Suprapubic skin (tissue), 4 donors: ENCODE data around the gene IL1RAP. TPM values are rescaled to one million over a fixed set of nuclear protein-coding genes. Genes with fewer than 3 reads are reported as not detected.

Experiments
- DNase-seq, 2 donors: peaks; one replicate each; pipeline ENCODE4 v3.0.0-alpha.2; 2019; ENCODE audit warnings: low spot score in 2 of 2
- H3K27ac ChIP-seq: fragments of 200-600 bp; sonication (generic); one replicate; pipeline ENCODE4 v1.5.1; 2019
- H3K27me3 ChIP-seq: fragments of 200-600 bp; sonication (generic); one replicate; pipeline ENCODE4 v1.5.1; 2019
- H3K36me3 ChIP-seq: fragments of 200-600 bp; sonication (generic); one replicate; pipeline ENCODE4 v1.5.1; 2019
- H3K4me1 ChIP-seq: fragments of 200-600 bp; sonication (generic); one replicate; pipeline ENCODE4 v1.5.1; 2019
- H3K4me3 ChIP-seq: fragments of 200-600 bp; sonication (generic); one replicate; pipeline ENCODE4 v1.5.1; 2019; ENCODE audit warnings: mild to moderate bottlenecking
- H3K9me3 ChIP-seq: fragments of 200-600 bp; sonication (generic); one replicate; pipeline ENCODE4 v1.5.1; 2019
- CTCF ChIP-seq, 2 donors: fragments of 200-600 bp in 1 of 2; fragments of 450-650 bp in 1 of 2; sonication (generic) in 1 of 2; IDR thresholded peaks; one replicate each; pipeline ENCODE4 v1.5.1; 2016 to 2019; ENCODE audit warnings: antibody characterized with exemption in 2 of 2, mild to moderate bottlenecking in 1 of 2, moderate library complexity in 1 of 2
- EP300 ChIP-seq: sonication (generic); formaldehyde crosslinking; IDR thresholded peaks from one replicate; pipeline ENCODE4 v1.6.1; 2017; ENCODE audit warnings: antibody characterized with exemption
- POLR2A ChIP-seq, 2 donors: fragments of 450-650 bp; IDR thresholded peaks; one replicate each; pipeline ENCODE4 v1.6.1; 2017; ENCODE audit warnings: antibody characterized with exemption in 2 of 2, mild to moderate bottlenecking in 2 of 2, moderate library complexity in 2 of 2
- POLR2AphosphoS5 ChIP-seq, 3 donors: sonication (generic); formaldehyde crosslinking; IDR thresholded peaks; one replicate each; pipeline ENCODE4 v1.6.1; 2017; ENCODE audit warnings: antibody characterized with exemption in 3 of 3
- WGBS: methylation state at CpG from one replicate; pipeline ENCODE4 v1.1.5; 2018; 5-methylcytosine and 5-hydroxymethylcytosine counted together
- total RNA-seq, 4 donors: library from RNA; depleted of rRNA; stranded (reverse); fragments of >200 nt; gene quantifications; one replicate each; pipeline ENCODE4 v1.1.0, GENCODE V29; 2016

IL1RAP gene
- total RNA-seq, 4 donors from 2014 or later = 27.5 to 44.0 (median 29.5) TPM

DNA sequence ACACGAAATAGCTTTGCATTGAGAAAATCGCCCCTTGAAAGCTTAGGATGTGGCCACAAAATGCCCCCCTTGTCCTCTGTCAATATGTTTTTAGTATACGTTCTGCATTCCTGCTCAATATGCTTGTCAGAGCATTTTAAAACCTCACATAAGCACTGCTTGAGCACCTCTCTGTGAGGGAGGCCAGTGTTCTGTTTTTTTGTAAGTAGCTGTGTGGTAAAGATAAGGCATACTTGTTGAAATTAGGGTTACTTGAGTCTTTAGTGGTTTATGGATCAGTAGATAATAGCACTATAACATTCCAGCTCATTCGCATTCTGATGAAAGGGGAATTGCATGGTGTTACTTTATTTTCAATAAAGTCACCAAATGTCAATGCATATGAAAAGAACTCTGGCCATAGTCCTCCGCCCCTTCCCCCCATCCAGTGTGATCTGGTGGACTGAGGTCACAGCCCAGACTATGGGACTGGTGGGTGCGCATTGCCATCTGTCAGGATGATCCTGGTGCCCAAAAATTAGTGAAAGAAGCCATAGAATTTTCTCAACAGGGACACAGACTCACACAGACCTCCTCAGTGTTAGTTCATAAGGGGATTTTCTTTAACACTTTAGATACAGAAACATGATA is 33.1 kb downstream of the IL1RAP start:
- DNase-seq = no peak
- no peak for TF ChIP-seq EP300
- no peak for TF ChIP-seq POLR2AphosphoS5 (IDR thresholded peaks at IDR 0.05)
- no peak for TF ChIP-seq POLR2A (IDR thresholded peaks at IDR 0.05)
- no peak for TF ChIP-seq CTCF (IDR thresholded peaks at IDR 0.05)
- peaks cover 6% of the 10 kb centered on the region for H3K9me3 ChIP-seq
- no peaks in the 10 kb centered on the region for H3K27me3 ChIP-seq
- no peaks in the 10 kb centered on the region for H3K36me3 ChIP-seq
- no peak overlapping the region for H3K27ac ChIP-seq
- 86% methylated on average over 6 of the region's 6 CpGs for WGBS
- H3K4me3 ChIP-seq = no peak overlapping the region
- H3K4me1 ChIP-seq = peaks cover 5% of the 10 kb centered on the region

DNA sequence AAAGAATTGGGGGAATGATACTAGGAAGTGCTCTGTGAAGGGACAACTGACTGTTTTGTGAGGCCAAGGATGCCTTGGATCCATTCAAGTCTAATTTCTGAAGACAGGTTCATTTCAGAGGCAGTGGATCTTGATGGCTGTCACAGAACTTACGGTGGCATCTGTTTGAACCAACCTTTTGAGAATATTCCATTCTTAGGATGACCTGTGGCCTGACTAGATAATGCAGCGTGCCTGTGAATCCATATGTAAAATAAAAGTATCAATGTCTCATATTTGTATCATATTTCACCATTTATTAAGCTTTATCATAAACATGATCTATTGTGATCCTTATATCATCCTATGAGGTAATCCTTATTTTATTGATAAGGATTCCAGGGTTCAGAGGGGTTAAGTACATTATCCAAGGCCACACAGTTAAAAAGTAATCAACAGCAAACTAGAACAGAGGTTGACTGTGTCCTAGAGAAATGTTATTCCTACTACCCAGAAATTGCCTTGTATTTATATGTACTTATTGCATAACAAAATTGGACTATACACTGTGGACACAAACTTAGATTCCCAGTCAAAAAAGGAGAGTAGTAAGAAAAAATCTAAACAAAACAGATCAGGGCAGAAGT is 34.3 kb downstream of the IL1RAP start:
- no peak for DNase-seq
- peaks cover under 1% of the 10 kb centered on the region for H3K4me1 ChIP-seq
- no peaks in the 10 kb centered on the region for H3K36me3 ChIP-seq
- no peak for TF ChIP-seq CTCF (IDR thresholded peaks at IDR 0.05)
- no peak for TF ChIP-seq EP300
- no peak overlapping the region for H3K4me3 ChIP-seq
- no peak overlapping the region for H3K27ac ChIP-seq
- H3K9me3 ChIP-seq = peaks cover 6% of the 10 kb centered on the region
- WGBS = 100% methylated on average over 2 of the region's 2 CpGs
- H3K27me3 ChIP-seq = no peaks in the 10 kb centered on the region

DNA sequence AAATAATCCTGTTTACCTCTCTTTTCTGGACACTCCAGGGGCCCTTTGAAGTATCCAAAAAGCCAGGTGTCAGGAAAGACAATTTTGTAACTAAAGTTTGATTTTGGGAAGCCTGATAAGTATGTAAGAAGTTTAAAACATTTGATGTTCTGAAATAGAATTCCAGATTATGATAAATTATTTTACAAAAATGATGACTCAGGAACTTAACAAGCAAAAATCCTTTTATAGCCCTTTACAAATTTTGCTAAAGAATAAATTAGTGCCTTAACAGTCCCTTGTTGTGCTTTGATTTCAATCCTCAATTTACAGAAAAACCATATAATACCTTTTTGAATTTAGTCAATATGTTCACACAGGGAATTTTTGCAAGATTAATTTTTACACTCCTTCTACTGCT is 38.1 kb downstream of the IL1RAP start:
- Histone ChIP-seq H3K4me3 (no peak overlapping the region), H3K27ac (no peak overlapping the region), H3K4me1 (no peaks in the 10 kb centered on the region)

GRCh38 chr3:190552969-190553759 is 39.3 kb downstream of the IL1RAP start:
- Histone ChIP-seq H3K27ac (no peak overlapping the region), H3K9me3 (peaks cover 6% of the 10 kb centered on the region), H3K27me3 (no peaks in the 10 kb centered on the region), H3K4me3 (no peak overlapping the region), H3K4me1 (no peaks in the 10 kb centered on the region), H3K36me3 (no peaks in the 10 kb centered on the region)
- TF ChIP-seq POLR2A (IDR thresholded peaks at IDR 0.05) = no peak
- no peak for TF ChIP-seq POLR2AphosphoS5 (IDR thresholded peaks at IDR 0.05)
- no peak for TF ChIP-seq EP300
- TF ChIP-seq CTCF (IDR thresholded peaks at IDR 0.05) = no peak
- DNase-seq = no peak
- 94% methylated on average over 16 of the region's 16 CpGs for WGBS

More for the DNA sequence above, 38.1 kb downstream of the IL1RAP start:
- TF ChIP-seq CTCF (IDR thresholded peaks at IDR 0.05) (no peak), EP300 (no peak), POLR2A (IDR thresholded peaks at IDR 0.05) (no peak), POLR2AphosphoS5 (IDR thresholded peaks at IDR 0.05) (no peak)
- H3K9me3 ChIP-seq = peaks cover 6% of the 10 kb centered on the region
- H3K27me3 ChIP-seq = no peaks in the 10 kb centered on the region
- DNase-seq = no peak
- no peaks in the 10 kb centered on the region for H3K36me3 ChIP-seq

- H3K36me3 ChIP-seq = no peaks in the 10 kb centered on the region
- no peaks in the 10 kb centered on the region for H3K27me3 ChIP-seq
- WGBS = 90% methylated on average over 6 of the region's 6 CpGs
- no peak for DNase-seq
- H3K9me3 ChIP-seq = peaks cover 6% of the 10 kb centered on the region
- no peaks in the 10 kb centered on the region for H3K4me1 ChIP-seq
- H3K27ac ChIP-seq = no peak overlapping the region
- no peak for TF ChIP-seq POLR2A (IDR thresholded peaks at IDR 0.05)
- TF ChIP-seq CTCF (IDR thresholded peaks at IDR 0.05) = no peak
- no peak for TF ChIP-seq EP300
- no peak for TF ChIP-seq POLR2AphosphoS5 (IDR thresholded peaks at IDR 0.05)
- no peak overlapping the region for H3K4me3 ChIP-seq
Observed at GRCh38 chr3:190554197-190554596, 40.3 kb downstream of the IL1RAP start.
